Activated CD4-positive, alpha-beta memory T cell treated with anti-CD3 and anti-CD28 coated beads for 36 hours (primary cell): ENCODE data around the gene NEK8. TPM values are rescaled to one million over a fixed set of nuclear protein-coding genes. Genes with fewer than 3 reads are reported as not detected.
"Not testable (repeated sequence)": the region's sequence is repeated elsewhere in the genome, so short reads cannot be mapped to it uniquely, and the experiment has no call there.

Experiments used
- CTCF ChIA-PET: fragments of 350-600 bp; sonication (Branson Sonifier 250); formaldehyde crosslinking; loops from one replicate; lab custom pipeline; 2021; ENCODE audit warnings: antibody characterized with exemption, inconsistent platforms; lab: Charles Lee
- POLR2A ChIA-PET: fragments of 350-600 bp; sonication (Branson Sonifier 250); formaldehyde crosslinking; loops from one replicate; lab custom pipeline; 2021; ENCODE audit warnings: antibody characterized with exemption; lab: Charles Lee
- DNase-seq: peaks from one replicate; pipeline ENCODE4 v3.0.0-alpha.2; 2020
- H3K27ac Mint-ChIP-seq: one replicate; pipeline ENCODE4 v1.8.0; 2021; ENCODE audit warnings: mixed read lengths
- H3K27me3 Mint-ChIP-seq: one replicate; pipeline ENCODE4 v1.8.0; 2021; ENCODE audit warnings: mixed read lengths
- H3K36me3 Mint-ChIP-seq: one replicate; pipeline ENCODE4 v1.8.0; 2021; ENCODE audit warnings: mixed read lengths
- H3K4me1 Mint-ChIP-seq: one replicate; pipeline ENCODE4 v1.8.0; 2021; ENCODE audit warnings: low read depth, mixed read lengths
- H3K4me3 Mint-ChIP-seq: one replicate; pipeline ENCODE4 v1.8.0; 2021; ENCODE audit warnings: mild to moderate bottlenecking, mixed read lengths
- H3K9me3 Mint-ChIP-seq: one replicate; pipeline ENCODE4 v1.8.0; 2021; ENCODE audit warnings: mixed read lengths
- intact Hi-C: fragments of 100-400 bp; cut with micrococcal nuclease; formaldehyde crosslinking; loops from one replicate; pipeline ENCODE4 v1.15.1; 2023
- total RNA-seq, 2 experiments: library from RNA; stranded (reverse); gene quantifications; one replicate each; pipeline ENCODE4 v1.2.3, GENCODE V29; 2021

NEK8 gene
- total RNA-seq, 2 experiments from 2014 or later, result 3.4 to 4.0 TPM

GRCh38 chr17:28720997-28721329 is 7.6 kb upstream of the NEK8 start:
- H3K36me3 Mint-ChIP-seq, result peaks cover 62% of the 10 kb centered on the region
- intact Hi-C loops, DNase-seq, H3K27me3 Mint-ChIP-seq, H3K9me3 Mint-ChIP-seq: not testable (repeated sequence)
- POLR2A ChIA-PET, result interaction anchor here (0.6 to 2.2 kb wide), 7 partner anchors 7 to 957 kb away, joined by 3 to 22 read pairs (median 4); partner anchors contain the start of genes NEK8 and PROCA1
- peak overlapping the region; percentile 98 for H3K27ac Mint-ChIP-seq
- H3K4me3 Mint-ChIP-seq, result peak overlapping the region; percentile 99
- CTCF ChIA-PET, result interaction anchor here (0.5 to 2.9 kb wide), 3 partner anchors 10 to 396 kb away, joined by 3 to 16 read pairs (median 11); partner anchors contain the start of gene PROCA1
- H3K4me1 Mint-ChIP-seq, result peaks cover 54% of the 10 kb centered on the region

GRCh38 chr17:28722417-28723158 is 6.0 kb upstream of the NEK8 start:
- H3K4me3 Mint-ChIP-seq, result peak overlapping the region; percentile 99
- intact Hi-C loops, result no loop called here
- H3K36me3 Mint-ChIP-seq, result peaks cover 62% of the 10 kb centered on the region
- ChIA-PET CTCF (interaction anchor here (0.7 to 9.7 kb wide), 2 partner anchors 24 to 171 kb away, joined by 3 to 632 read pairs; partner anchors contain the start of gene TRAF4), POLR2A (interaction anchor here (1.9 to 7.1 kb wide), 2 partner anchors 11 to 24 kb away, joined by 13 to 202 read pairs; partner anchors contain the start of genes PROCA1 and TRAF4)
- H3K9me3 Mint-ChIP-seq, result no peaks in the 10 kb centered on the region
- H3K4me1 Mint-ChIP-seq, result peaks cover 54% of the 10 kb centered on the region
- no peak for DNase-seq
- H3K27ac Mint-ChIP-seq, result peak overlapping the region; percentile 98
- no peaks in the 10 kb centered on the region for H3K27me3 Mint-ChIP-seq

- Mint-ChIP-seq H3K4me1 (peaks cover 53% of the 10 kb centered on the region), H3K27ac (peak overlapping the region; percentile 91), H3K4me3 (peak overlapping the region; percentile 85), H3K36me3 (peaks cover 62% of the 10 kb centered on the region), H3K27me3 (no peaks in the 10 kb centered on the region), H3K9me3 (no peaks in the 10 kb centered on the region)
- ChIA-PET CTCF (interaction anchor here (9.7 kb wide), 1 partner anchor 23 kb away, joined by 632 read pairs; the partner anchor contains the start of gene TRAF4), POLR2A (interaction anchor here (7.1 kb wide), 1 partner anchor 23 kb away, joined by 202 read pairs; the partner anchor contains the start of gene TRAF4)
- DNase-seq, result no peak
- intact Hi-C loops, result no loop called here
These were observed 5.3 kb upstream of the NEK8 start for GRCh38 chr17:28723159-28723835.

GRCh38 chr17:28723836-28724499 is 4.6 kb upstream of the NEK8 start:
- DNase-seq, result not testable (repeated sequence)

GRCh38 chr17:28724500-28725165 is 4.0 kb upstream of the NEK8 start:
- Mint-ChIP-seq H3K4me3 (peak overlapping the region; percentile 85), H3K36me3 (peaks cover 60% of the 10 kb centered on the region), H3K4me1 (peaks cover 50% of the 10 kb centered on the region), H3K9me3 (no peaks in the 10 kb centered on the region), H3K27ac (peak overlapping the region; percentile 91), H3K27me3 (no peaks in the 10 kb centered on the region)
- DNase-seq, result no peak
- ChIA-PET CTCF (interaction anchor here (1.2 to 9.7 kb wide), 4 partner anchors 22 to 226 kb away, joined by 3 to 632 read pairs (median 111); partner anchors contain the start of genes PHF12 and TRAF4), POLR2A (interaction anchor here (1.1 to 7.1 kb wide), 6 partner anchors 14 to 174 kb away, joined by 3 to 202 read pairs (median 6); partner anchors contain the start of genes BLTP2, FAM222B, PROCA1 and TRAF4)
- intact Hi-C loops, result loop anchor here (5.0 kb wide), 3 partner anchors 77 to 413 kb away; partner anchors contain the start of gene BLTP2

More at GRCh38 chr17:28723836-28724499, 4.6 kb upstream of the NEK8 start:
- Mint-ChIP-seq H3K36me3 (peaks cover 62% of the 10 kb centered on the region), H3K4me3 (peak overlapping the region; percentile 85), H3K4me1 (peaks cover 50% of the 10 kb centered on the region), H3K27ac (peak overlapping the region; percentile 91)
- H3K27me3 Mint-ChIP-seq, H3K9me3 Mint-ChIP-seq, intact Hi-C loops: not testable (repeated sequence)
- POLR2A ChIA-PET, result interaction anchor here (1.4 to 7.1 kb wide), 3 partner anchors 13 to 124 kb away, joined by 4 to 202 read pairs (median 15); partner anchors contain the start of genes PROCA1 and TRAF4
- CTCF ChIA-PET, result interaction anchor here (6.0 to 9.7 kb wide), 2 partner anchors 23 to 40 kb away, joined by 92 to 632 read pairs; partner anchors contain the start of gene TRAF4

- Mint-ChIP-seq H3K4me1 (peaks cover 54% of the 10 kb centered on the region), H3K36me3 (peaks cover 55% of the 10 kb centered on the region), H3K9me3 (no peaks in the 10 kb centered on the region), H3K4me3 (peak overlapping the region; percentile 85), H3K27ac (peak overlapping the region; percentile 91), H3K27me3 (no peaks in the 10 kb centered on the region)
- intact Hi-C loops, result loop anchor here (5.0 kb wide), 3 partner anchors 78 to 412 kb away; partner anchors contain the start of gene BLTP2
- peak; percentile 45 for DNase-seq
- ChIA-PET CTCF (interaction anchor here (1.2 to 9.7 kb wide), 5 partner anchors 21 to 226 kb away, joined by 3 to 632 read pairs (median 92); partner anchors contain the start of genes DHRS13, PHF12 and TRAF4), POLR2A (interaction anchor here (0.7 to 7.1 kb wide), 7 partner anchors 14 to 173 kb away, joined by 3 to 202 read pairs (median 4); partner anchors contain the start of genes BLTP2, FAM222B, PROCA1 and TRAF4)
These were observed 3.4 kb upstream of the NEK8 start for GRCh38 chr17:28725166-28725659.

- peak; percentile 73 for DNase-seq
- peak overlapping the region; percentile 85 for H3K4me3 Mint-ChIP-seq
- intact Hi-C loops, result loop anchor here (2.0 to 5.0 kb wide), 4 partner anchors 78 to 412 kb away; partner anchors contain the start of genes BLTP2 and FAM222B
- peaks cover 50% of the 10 kb centered on the region for H3K36me3 Mint-ChIP-seq
- ChIA-PET CTCF (interaction anchor here (0.9 to 9.7 kb wide), 28 partner anchors 9 to 451 kb away, joined by 3 to 632 read pairs (median 10); partner anchors contain the start of genes BLTP2, DHRS13, FAM222B and FLOT2), POLR2A (interaction anchor here (0.7 to 7.1 kb wide), 9 partner anchors 15 to 224 kb away, joined by 3 to 202 read pairs (median 7); partner anchors contain the start of genes BLTP2, FAM222B, PROCA1 and TRAF4)
- H3K9me3 Mint-ChIP-seq, result no peaks in the 10 kb centered on the region
- H3K4me1 Mint-ChIP-seq, result peaks cover 51% of the 10 kb centered on the region
- no peaks in the 10 kb centered on the region for H3K27me3 Mint-ChIP-seq
- peak overlapping the region; percentile 91 for H3K27ac Mint-ChIP-seq
These were observed 2.8 kb upstream of the NEK8 start for GRCh38 chr17:28725660-28726225.

- Mint-ChIP-seq H3K27me3 (no peaks in the 10 kb centered on the region), H3K36me3 (peaks cover 45% of the 10 kb centered on the region), H3K4me3 (peak within 1 kb of the TSS; percentile 93), H3K27ac (peak within 1 kb of the TSS; percentile 98), H3K9me3 (no peaks in the 10 kb centered on the region), H3K4me1 (peaks cover 50% of the 10 kb centered on the region)
- POLR2A ChIA-PET, result interaction anchor here (0.7 to 7.1 kb wide), 16 partner anchors 15 to 390 kb away, joined by 3 to 202 read pairs (median 5); partner anchors contain the start of genes DHRS13, FAM222B, PHF12 and TRAF4
- peak; percentile 86 for DNase-seq
- intact Hi-C loops, result loop anchor here (2.0 to 5.0 kb wide), 4 partner anchors 79 to 411 kb away; partner anchors contain the start of genes BLTP2 and FAM222B
- CTCF ChIA-PET, result interaction anchor here (0.7 to 9.7 kb wide), 44 partner anchors 9 to 450 kb away, joined by 3 to 632 read pairs (median 6); partner anchors contain the start of genes BLTP2, DHRS13, FAM222B and FLOT2
These were observed 2.4 kb upstream of the NEK8 start, which contains the start of gene TLCD1 for GRCh38 chr17:28726226-28726626. Gene TLCD1 (minus strand): TSS chr17:28726233. CDS start chr17:28726097, 136 bp downstream.

- intact Hi-C loops, result loop anchor here (1.0 to 5.0 kb wide), 8 partner anchors 23 to 410 kb away; partner anchors contain the start of genes BLTP2 and FAM222B
- Mint-ChIP-seq H3K36me3 (peaks cover 39% of the 10 kb centered on the region), H3K9me3 (no peaks in the 10 kb centered on the region), H3K27ac (peak overlapping the region; percentile 98), H3K4me1 (peaks cover 46% of the 10 kb centered on the region), H3K4me3 (peak overlapping the region; percentile 93), H3K27me3 (no peaks in the 10 kb centered on the region)
- peak; percentile 96 for DNase-seq
- CTCF ChIA-PET, result interaction anchor here (0.6 to 9.7 kb wide), 50 partner anchors 10 to 449 kb away, joined by 3 to 632 read pairs (median 4); partner anchors contain the start of genes BLTP2, DHRS13, FAM222B and FLOT2
- POLR2A ChIA-PET, result interaction anchor here (0.7 to 7.1 kb wide), 22 partner anchors 7 to 389 kb away, joined by 3 to 202 read pairs (median 5); partner anchors contain the start of genes DHRS13, FAM222B, PHF12 and RPL23A
These were observed 1.7 kb upstream of the NEK8 start for GRCh38 chr17:28726627-28727491.
